Fibroblast of lung (primary cell): ENCODE measurements around the gene PLXNA2. TPM values are rescaled to one million over a fixed set of nuclear protein-coding genes. Genes with fewer than 3 reads are reported as not detected.

ENCODE experiments used
- DNase-seq, 2 donors: peaks; one replicate each; pipeline versions ENCODE4 v3.0.0 to v3.0.0-alpha.2; 2010; ENCODE audit warnings: low read depth in 2 of 2
- H2AFZ ChIP-seq: 2 replicates; pipeline ENCODE4 v1.5.1; 2012; ENCODE audit warnings: low read length, control low read depth, inconsistent platforms
- H3K27ac ChIP-seq: 2 replicates; pipeline ENCODE4 v1.5.1; 2011; ENCODE audit warnings: low read length, control low read depth; ENCODE audit not compliant: insufficient read depth
- H3K27me3 ChIP-seq: 2 replicates; pipeline ENCODE4 v1.5.1; 2011; ENCODE audit warnings: mild to moderate bottlenecking, low read length; ENCODE audit not compliant: control insufficient read depth, insufficient read depth
- H3K36me3 ChIP-seq: 2 replicates; pipeline ENCODE4 v1.5.1; 2011; ENCODE audit warnings: low read length; ENCODE audit not compliant: control insufficient read depth, insufficient read depth
- H3K4me1 ChIP-seq: 2 replicates; pipeline ENCODE4 v1.5.1; 2011; ENCODE audit warnings: low read length; ENCODE audit not compliant: control insufficient read depth, insufficient read depth; ENCODE audit errors: extremely low read depth
- H3K4me2 ChIP-seq: 2 replicates; pipeline ENCODE4 v1.5.1; 2011; ENCODE audit warnings: low read length, control low read depth; ENCODE audit not compliant: insufficient read depth; ENCODE audit errors: extremely low read depth
- H3K4me3 ChIP-seq, 4 experiments: fragments of 200-600 bp in 1 of 4; sonication (generic) in 1 of 4; replicated peaks in 1 of 4; 2 replicates each; pipeline ENCODE4 v1.5.1; 2011 to 2016; ENCODE audit warnings: low read length in 4 of 4, low read depth in 3 of 4, mild to moderate bottlenecking in 3 of 4, control low read depth in 2 of 4, inconsistent platforms in 1 of 4, mixed read lengths in 1 of 4; ENCODE audit not compliant: insufficient read depth in 1 of 4; ENCODE audit errors: control extremely low read depth in 1 of 4
- H3K79me2 ChIP-seq: 2 replicates; pipeline ENCODE4 v1.5.1; 2012; ENCODE audit warnings: mild to moderate bottlenecking, low read length, inconsistent platforms; ENCODE audit not compliant: control insufficient read depth, insufficient read depth
- H3K9ac ChIP-seq: 2 replicates; pipeline ENCODE4 v1.5.1; 2011; ENCODE audit warnings: mild to moderate bottlenecking, low read length, control low read depth; ENCODE audit not compliant: insufficient read depth
- H3K9me3 ChIP-seq: 2 replicates; pipeline ENCODE4 v1.5.1; 2012; ENCODE audit warnings: low read depth, low read length; ENCODE audit not compliant: control insufficient read depth, insufficient read depth
- H4K20me1 ChIP-seq: 2 replicates; pipeline ENCODE4 v1.5.1; 2011; ENCODE audit warnings: low read length; ENCODE audit not compliant: control insufficient read depth, insufficient read depth; ENCODE audit errors: extremely low read depth
- CTCF ChIP-seq, 2 donors: IDR thresholded peaks in 1 of 2; conservative IDR thresholded peaks in 1 of 2; 1 replicate in 1 of 2; 2 replicates in 1 of 2; pipeline ENCODE4 v1.5.1; 2011 to 2012; ENCODE audit warnings: low read length in 2 of 2, control low read depth in 1 of 2, inconsistent platforms in 1 of 2, low read depth in 1 of 2, mild to moderate bottlenecking in 1 of 2
- EZH2 ChIP-seq: IDR thresholded peaks from 2 replicates; pipeline ENCODE4 v1.5.1; 2012; ENCODE audit warnings: low read length, control low read depth, mild to moderate bottlenecking; ENCODE audit errors: missing control alignments
- polyA plus RNA-seq, 2 donors: library from polyadenylated mRNA; depleted of rRNA in 1 of 2; stranded (reverse) in 1 of 2; unstranded in 1 of 2; fragments of >200 nt; gene quantifications; 2 replicates each; pipeline ENCODE4 v1.2.1, GENCODE V29; 2011 to 2012; ENCODE audit warnings: missing spikeins in 1 of 2
- total RNA-seq: library from RNA; depleted of rRNA; stranded (reverse); fragments of >200 nt; gene quantifications from 2 replicates; pipeline ENCODE4 v1.2.1, GENCODE V29; 2014

Gene PLXNA2
- total and polyA plus RNA-seq, 2 donors (not counting 1 experiment from before 2014, with no cell fraction given), result 0.43 to 2.0 TPM

DNA sequence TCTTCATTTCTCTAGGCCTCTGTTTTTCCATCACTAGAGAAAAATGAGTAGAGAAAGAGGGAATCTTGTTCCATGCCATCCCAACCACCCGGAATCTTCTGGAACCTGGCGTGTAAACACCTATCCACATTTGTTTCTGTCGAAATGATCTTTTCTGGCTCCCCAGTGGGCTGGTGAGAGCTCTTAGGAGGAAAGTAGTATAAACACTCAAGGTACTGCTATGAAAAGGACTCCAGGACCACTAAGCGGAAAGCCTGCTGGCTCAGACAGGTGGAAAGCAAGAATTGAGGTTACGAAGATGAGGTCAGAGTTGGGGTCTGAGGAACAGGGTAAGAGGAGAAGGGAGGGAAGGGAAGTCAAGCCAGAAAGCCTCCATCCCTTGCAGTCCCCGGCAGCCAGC lies 90.8 kb downstream of the PLXNA2 start:
- Histone ChIP-seq H3K9me3 (no peaks in the 10 kb centered on the region), H3K4me2 (no peak overlapping the region), H3K9ac (no peak overlapping the region), H3K36me3 (no peaks in the 10 kb centered on the region), H3K4me1 (no peaks in the 10 kb centered on the region), H3K27ac (no peak overlapping the region), H3K79me2 (no peaks in the 10 kb centered on the region), H3K27me3 (no peaks in the 10 kb centered on the region), H3K4me3 (no peak overlapping the region), H4K20me1 (no peaks in the 10 kb centered on the region), H2AFZ (no peak overlapping the region)
- TF ChIP-seq EZH2, result no peak
- TF ChIP-seq CTCF (conservative IDR thresholded peaks at IDR 0.05 in 1 of 2, IDR thresholded peaks at IDR 0.05 in 1 of 2; ENCODE audit: low read depth in 1 of 2, low read length in 2 of 2), result no peak
- no peak for DNase-seq

DNA sequence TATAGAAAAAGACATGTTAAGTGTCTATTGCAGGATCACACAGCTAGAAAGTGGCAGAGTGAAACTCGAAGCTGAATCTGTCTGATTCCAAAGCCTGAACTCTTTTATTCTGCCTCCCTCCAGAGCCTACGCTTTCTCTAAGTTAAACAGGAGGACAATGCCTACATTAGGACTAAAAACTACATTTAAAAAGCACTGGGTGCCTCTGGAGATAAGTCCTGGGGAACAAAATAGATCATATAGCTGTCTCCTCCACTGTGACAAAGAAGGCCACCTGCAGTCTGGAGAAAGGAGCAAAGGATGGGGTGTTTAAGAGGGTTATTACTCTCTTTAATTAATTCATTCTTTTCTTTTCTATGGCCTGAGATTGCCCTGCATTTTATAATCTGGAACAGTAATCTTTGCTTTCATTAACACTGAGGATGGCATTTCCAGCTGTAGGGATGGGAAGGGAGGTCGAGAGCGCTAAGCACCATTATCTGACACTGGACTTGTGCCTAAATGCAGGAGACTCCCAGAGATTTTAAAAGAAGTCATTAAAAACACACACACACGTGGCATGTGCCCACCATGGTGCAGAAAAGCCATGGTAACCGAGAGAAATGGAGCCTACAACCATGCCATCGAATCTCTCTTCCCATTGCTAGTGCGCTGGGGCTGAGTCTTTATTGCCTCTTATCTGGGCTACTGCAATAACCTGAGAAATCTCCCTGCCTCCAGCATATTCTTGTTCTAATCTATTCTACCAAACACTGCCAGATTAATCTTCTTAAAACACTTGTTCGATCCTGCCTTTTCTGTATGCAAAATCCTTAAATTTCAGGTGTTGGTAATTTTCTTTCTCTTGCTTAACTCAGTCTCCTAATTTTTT lies 92.2 kb downstream of the PLXNA2 start:
- Histone ChIP-seq H3K27me3 (no peaks in the 10 kb centered on the region), H3K4me3 (no peak overlapping the region), H3K9me3 (no peaks in the 10 kb centered on the region), H2AFZ (no peak overlapping the region), H3K79me2 (no peaks in the 10 kb centered on the region), H3K36me3 (no peaks in the 10 kb centered on the region), H3K9ac (no peak overlapping the region), H4K20me1 (no peaks in the 10 kb centered on the region), H3K27ac (no peak overlapping the region), H3K4me2 (no peak overlapping the region), H3K4me1 (no peaks in the 10 kb centered on the region)
- no peak for DNase-seq
- TF ChIP-seq CTCF (conservative IDR thresholded peaks at IDR 0.05 in 1 of 2, IDR thresholded peaks at IDR 0.05 in 1 of 2; ENCODE audit: low read depth in 1 of 2, low read length in 2 of 2), result no peak

DNA sequence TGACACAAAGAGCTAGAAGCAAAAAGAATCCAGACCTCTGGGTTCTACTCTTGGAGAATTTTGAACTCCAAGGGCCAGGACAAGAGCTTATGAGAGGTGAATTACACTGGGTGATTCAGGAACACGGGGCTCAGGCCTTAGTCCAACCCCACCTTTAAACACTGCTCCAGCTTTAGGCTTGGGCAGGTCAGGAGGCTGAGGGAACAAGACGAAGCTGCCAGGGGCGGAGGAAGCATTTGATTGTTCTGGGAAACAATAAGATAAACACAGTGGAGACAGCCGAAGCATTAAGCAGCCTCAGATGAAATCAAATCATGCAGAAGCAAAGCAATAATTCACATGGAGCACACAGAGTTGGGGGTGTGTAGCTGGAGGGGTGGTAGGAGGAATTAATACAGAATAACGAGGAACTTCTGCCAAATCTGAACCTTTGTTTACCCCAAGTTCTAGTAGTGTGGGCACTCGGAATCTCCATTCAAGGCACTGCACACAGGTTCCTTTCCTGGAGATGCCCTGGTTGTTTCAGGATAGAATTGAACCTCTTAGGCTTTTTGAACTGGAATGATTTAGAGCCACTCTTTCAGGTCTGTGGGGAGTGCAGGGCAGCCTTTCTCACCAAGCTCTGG lies 93.2 kb downstream of the PLXNA2 start:
- Histone ChIP-seq H2AFZ (no peak overlapping the region), H3K79me2 (no peaks in the 10 kb centered on the region), H3K9me3 (no peaks in the 10 kb centered on the region), H3K36me3 (no peaks in the 10 kb centered on the region), H3K27me3 (no peaks in the 10 kb centered on the region), H4K20me1 (no peaks in the 10 kb centered on the region), H3K9ac (no peak overlapping the region), H3K4me1 (no peaks in the 10 kb centered on the region), H3K27ac (no peak overlapping the region), H3K4me3 (no peak overlapping the region), H3K4me2 (no peak overlapping the region)
- no peak for DNase-seq
- no peak for TF ChIP-seq CTCF (conservative IDR thresholded peaks at IDR 0.05 in 1 of 2, IDR thresholded peaks at IDR 0.05 in 1 of 2; ENCODE audit: low read depth in 1 of 2, low read length in 2 of 2)
- no peak for TF ChIP-seq EZH2
